ENCODE measurements around the gene CEP128.
A peak's percentile ranks its signal among the peaks of the same experiment; 100 is the strongest.

Gene CEP128

DNA sequence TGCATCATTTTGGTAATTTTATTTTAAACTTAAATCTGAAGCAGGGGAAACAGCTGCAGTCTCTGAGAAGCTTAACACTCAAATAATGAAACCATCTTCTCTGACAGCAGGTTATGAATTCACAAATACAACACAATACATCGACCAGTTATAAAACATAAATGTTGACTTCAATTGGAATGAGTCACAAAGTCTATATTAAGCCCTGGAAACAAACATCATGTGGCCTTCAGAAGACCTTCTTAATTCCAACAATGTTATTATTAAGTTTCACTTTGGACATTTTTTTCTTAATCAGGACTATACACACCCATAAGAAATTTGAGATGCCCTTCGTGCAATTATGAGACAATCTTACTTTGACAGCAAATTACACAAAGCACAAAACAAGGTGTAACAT, 68.9 kb downstream of the CEP128 start:
- FAIRE-seq, result no peak

GRCh38 chr14:80868260-80868659, 73.3 kb downstream of the CEP128 start:
- FAIRE-seq, result no peak

GRCh38 chr14:80867798-80868197, 73.7 kb downstream of the CEP128 start:
- no peak for FAIRE-seq

- no peak for FAIRE-seq
These were observed 74.4 kb downstream of the CEP128 start for GRCh38 chr14:80867091-80867490.

DNA sequence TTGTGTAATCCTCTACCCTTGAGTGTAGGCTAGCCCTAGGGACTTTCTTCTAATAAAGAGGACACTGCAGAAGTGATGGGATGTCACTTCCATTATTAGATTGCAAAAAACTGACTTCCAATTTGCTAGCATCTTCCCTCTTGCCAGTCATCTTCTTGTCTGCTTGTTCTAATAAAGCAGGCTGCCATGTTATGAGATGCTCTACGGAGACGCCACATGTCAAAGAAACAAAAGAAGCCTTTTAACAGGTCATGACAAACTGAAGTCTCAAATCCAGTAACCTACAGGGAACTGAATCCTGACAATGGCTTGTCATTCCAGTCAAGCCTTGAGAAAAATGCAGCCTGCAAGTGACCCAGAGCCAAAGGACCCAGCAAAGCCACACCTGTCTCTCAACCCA, 76.0 kb downstream of the CEP128 start:
- no peak for FAIRE-seq

GRCh38 chr14:80862983-80863382, 78.6 kb downstream of the CEP128 start:
- no peak for FAIRE-seq

DNA sequence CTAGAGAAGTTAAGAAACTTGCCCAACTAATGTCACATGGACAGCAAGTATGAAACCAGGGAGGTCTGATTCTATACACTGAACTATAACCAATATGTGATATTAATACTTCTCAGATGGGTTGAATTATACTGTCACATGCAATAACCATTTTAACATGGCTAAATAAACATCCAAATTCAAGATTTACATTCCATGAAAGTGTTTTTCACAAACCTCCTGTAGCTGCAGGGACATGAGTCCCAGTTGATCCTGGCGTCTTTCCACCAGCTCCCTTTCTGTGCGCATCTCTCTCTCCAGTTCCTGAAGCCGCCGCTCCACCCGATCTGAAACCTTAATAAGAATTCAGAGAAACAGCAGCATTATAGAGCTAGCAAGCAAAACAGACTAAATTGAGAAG, 79.0 kb downstream of the CEP128 start:
- FAIRE-seq, result no peak

DNA sequence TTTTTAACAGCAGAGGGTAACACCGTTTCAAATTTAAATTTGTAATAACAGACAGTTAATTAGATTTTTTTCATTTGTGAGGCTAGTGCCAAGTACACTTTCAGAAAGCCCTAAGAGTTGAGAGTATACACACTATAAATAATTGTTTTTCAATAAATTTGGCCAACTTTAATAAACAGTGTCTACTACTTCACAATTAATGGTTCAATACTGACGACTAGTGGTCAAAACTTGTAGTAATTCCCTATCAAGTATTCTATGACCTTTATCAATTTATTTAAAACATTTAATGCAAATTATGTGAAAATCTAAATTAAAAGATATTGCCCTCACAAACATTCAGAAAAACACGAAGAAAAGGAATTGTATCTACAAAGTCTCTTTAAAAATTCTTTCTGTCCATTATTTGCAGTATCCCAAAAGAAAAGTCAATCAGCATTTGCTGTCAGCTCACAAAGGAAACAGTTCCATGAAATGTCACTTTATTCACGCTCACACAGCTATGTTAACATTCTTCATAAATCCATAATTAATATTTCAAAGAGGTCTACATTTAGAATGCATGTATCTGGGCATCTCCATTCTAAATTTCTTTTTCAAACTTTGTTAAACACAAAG, 91.2 kb downstream of the CEP128 start:
- FAIRE-seq, result peak; percentile 87

GRCh38 chr14:80847070-80847469, 94.5 kb downstream of the CEP128 start:
- no peak for FAIRE-seq

GRCh38 chr14:80845856-80846255, 95.7 kb downstream of the CEP128 start:
- FAIRE-seq, result no peak

GRCh38 chr14:80844872-80845271, 96.7 kb downstream of the CEP128 start:
- no peak for FAIRE-seq

GRCh38 chr14:80839743-80840142, 101.8 kb downstream of the CEP128 start:
- no peak for FAIRE-seq

GRCh38 chr14:80809663-80810062, 131.9 kb downstream of the CEP128 start:
- FAIRE-seq, result no peak

GRCh38 chr14:80805136-80805535, 136.4 kb downstream of the CEP128 start:
- FAIRE-seq, result no peak

GRCh38 chr14:80798878-80799277, 142.7 kb downstream of the CEP128 start:
- no peak for FAIRE-seq

GRCh38 chr14:80798211-80798610, 143.3 kb downstream of the CEP128 start:
- FAIRE-seq, result no peak

GRCh38 chr14:80792771-80793170, 148.8 kb downstream of the CEP128 start:
- no peak for FAIRE-seq

DNA sequence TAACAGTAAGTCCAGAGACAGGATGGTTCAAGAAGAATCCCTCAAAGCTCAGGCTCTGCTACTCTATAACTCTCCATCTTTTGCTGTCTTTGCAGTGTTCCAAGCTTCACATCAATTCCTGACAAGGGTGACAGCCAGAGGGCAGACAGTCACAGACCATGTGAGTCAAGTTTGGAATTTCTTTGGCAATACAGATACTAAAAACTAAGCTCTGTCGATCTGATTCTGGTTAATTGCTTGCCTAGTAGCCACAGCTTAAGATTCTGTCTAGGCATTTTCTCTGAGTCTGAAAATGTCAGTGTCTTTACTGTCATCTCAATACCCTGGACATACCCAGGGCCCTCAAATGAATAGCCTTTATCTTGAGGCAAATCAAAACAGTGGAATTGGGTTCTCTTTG, 153.7 kb downstream of the CEP128 start:
- FAIRE-seq, result no peak

DNA sequence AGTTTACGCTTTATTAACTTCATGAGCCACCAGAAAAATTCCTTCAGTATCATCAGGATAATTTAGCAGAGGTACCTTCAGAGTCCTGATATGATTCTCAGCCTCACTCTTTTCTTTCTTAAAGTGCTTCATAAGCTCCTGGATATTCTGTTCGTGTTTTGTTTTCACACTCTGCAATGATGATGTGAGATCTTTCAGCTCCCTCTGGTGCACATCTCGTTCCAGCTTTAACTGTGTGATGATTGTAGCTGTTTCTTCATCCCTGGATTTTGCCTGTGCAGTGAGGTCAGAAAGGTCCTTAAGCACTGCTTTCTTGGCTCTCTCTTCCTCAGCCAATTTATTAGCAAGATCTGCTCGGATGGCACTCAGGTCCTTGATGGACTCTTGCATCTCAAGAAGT, 156.7 kb downstream of the CEP128 start:
- FAIRE-seq, result no peak

DNA sequence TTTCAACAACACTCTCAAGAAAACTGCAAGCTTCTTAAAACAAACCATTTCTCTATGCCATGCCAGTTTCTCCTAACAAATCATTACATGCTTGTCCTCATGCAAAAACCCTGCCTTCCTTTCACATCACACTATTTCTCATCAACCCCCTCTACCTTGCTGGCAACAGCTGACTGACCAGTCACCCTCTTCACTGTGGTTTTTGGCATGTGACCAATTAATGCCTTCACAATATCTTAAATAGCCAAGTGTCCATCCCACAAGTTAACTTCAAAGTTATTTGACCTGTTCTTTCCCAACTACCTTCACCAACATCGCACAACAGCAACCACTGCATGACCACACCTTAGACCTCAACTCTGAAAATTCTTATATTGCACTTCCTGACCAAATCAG, 159.6 kb downstream of the CEP128 start:
- no peak for FAIRE-seq

GRCh38 chr14:80780500-80780899, 161.0 kb downstream of the CEP128 start:
- no peak for FAIRE-seq

- FAIRE-seq, result no peak
These were observed 164.9 kb downstream of the CEP128 start for GRCh38 chr14:80776657-80777056.

DNA sequence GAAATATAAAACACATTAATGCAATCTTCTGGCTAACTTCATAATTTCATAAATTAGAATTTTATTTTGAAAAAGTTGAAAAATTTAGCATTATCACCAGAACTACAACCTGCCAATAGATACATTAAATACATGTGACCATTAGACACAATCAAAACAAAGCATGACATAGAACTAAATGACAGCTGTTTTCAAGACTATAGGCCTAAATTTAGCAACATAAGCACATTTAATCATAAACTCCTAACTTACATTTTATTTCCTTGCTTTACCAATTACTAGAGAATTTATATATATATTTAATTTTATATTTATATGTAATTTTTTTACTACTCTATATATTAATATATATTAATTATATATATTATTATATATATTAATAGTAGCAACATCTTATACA, 165.4 kb downstream of the CEP128 start:
- peak; percentile 58 for FAIRE-seq

DNA sequence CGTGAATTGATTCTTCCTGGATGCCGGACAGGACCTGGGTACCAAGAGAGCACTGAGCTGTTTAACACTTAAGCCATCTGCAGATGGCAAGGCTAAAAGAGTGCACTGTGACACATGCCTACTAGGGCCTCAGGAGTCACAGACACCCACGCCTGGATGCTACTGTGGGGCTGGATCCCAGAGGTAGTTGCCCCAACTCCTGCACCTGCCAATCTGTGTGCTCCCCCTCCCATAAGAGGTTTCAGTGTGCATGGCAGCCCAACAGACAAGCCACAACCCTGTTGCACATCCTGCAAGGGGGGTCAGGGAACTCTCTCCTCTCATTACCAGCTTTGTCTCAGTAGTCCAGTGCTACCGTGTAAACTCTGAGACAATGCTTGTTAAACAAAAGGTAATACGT, 169.0 kb downstream of the CEP128 start:
- no peak for FAIRE-seq

DNA sequence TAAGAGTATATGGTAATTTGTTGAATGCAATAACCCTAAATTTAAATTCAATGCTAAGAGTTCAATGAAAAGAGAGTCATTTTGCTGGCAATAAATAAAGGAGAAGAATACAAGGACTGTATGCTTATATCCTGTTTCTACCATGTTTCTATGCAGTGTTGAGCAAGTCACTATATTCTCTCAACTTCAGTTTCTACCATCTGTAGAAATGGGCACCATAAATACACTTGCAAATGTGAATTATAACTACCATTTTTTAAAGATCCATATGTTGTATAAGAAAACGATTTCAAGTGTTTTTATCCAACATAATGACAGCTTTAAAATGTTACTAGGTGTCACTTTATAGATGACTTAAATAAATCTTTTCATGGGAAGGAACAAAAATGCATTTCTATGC, 170.3 kb downstream of the CEP128 start:
- no peak for FAIRE-seq
